Panc1 (cell line): Measurements from ENCODE around the gene ELP5.

Experiments
- CTCF ChIP-seq: fragments of 450-650 bp; IDR thresholded peaks from 2 replicates; pipeline ENCODE4 v1.5.1; 2017; ENCODE audit warnings: mild to moderate bottlenecking
- POLR2AphosphoS5 ChIP-seq: IDR thresholded peaks from 2 replicates; pipeline ENCODE4 v1.6.1; 2012; ENCODE audit warnings: mild to moderate bottlenecking, low read depth, low read length, moderate library complexity
- REST ChIP-seq, 2 experiments: IDR thresholded peaks; 2 replicates each; pipeline ENCODE4 v1.6.1; 2011 to 2012; ENCODE audit warnings: low read depth in 2 of 2, control low read depth in 1 of 2, low read length in 1 of 2, mild to moderate bottlenecking in 1 of 2, moderate library complexity in 1 of 2; ENCODE audit not compliant: insufficient read depth in 1 of 2
- SIN3A ChIP-seq: IDR thresholded peaks from 2 replicates; pipeline ENCODE4 v1.6.1; 2012; ENCODE audit warnings: low read depth, mild to moderate bottlenecking, low read length, moderate library complexity, borderline replicate concordance; ENCODE audit not compliant: insufficient read depth

GRCh38 chr17:7238420-7239090 is 13.5 kb upstream of the ELP5 start:
- TF ChIP-seq CTCF = no peak
- 0 out of 2 replicates have a peak, but pooled peaks have one; percentile 28 for TF ChIP-seq POLR2AphosphoS5
- no peak for TF ChIP-seq REST (IDR thresholded peaks at IDR 0.05; ENCODE audit: insufficient read depth in 1 of 2, low read depth in 2 of 2, low read length in 1 of 2)
- no peak for TF ChIP-seq SIN3A
